GM18907 (cell line): ENCODE data around the gene MMP11.
"Not testable (repeated sequence)": the region's sequence is repeated elsewhere in the genome, so short reads cannot be mapped to it uniquely, and the experiment has no call there.

ENCODE experiments used
- ATAC-seq: cut with Tn5 transposase; IDR thresholded peaks from one replicate; pipeline ENCODE4 v1.9.1; 2021; ENCODE audit warnings: mild to moderate bottlenecking, moderate library complexity; ENCODE audit not compliant: unreplicated experiment

The MMP11 gene, protein sequence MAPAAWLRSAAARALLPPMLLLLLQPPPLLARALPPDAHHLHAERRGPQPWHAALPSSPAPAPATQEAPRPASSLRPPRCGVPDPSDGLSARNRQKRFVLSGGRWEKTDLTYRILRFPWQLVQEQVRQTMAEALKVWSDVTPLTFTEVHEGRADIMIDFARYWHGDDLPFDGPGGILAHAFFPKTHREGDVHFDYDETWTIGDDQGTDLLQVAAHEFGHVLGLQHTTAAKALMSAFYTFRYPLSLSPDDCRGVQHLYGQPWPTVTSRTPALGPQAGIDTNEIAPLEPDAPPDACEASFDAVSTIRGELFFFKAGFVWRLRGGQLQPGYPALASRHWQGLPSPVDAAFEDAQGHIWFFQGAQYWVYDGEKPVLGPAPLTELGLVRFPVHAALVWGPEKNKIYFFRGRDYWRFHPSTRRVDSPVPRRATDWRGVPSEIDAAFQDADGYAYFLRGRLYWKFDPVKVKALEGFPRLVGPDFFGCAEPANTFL

GRCh38 chr22:23772649-23773473, at the start of gene MMP11:
MMP11 (plus strand) TSS chr22:23772849; CDS start chr22:23772871, 22 bp downstream.
- ATAC-seq: no peak

DNA sequence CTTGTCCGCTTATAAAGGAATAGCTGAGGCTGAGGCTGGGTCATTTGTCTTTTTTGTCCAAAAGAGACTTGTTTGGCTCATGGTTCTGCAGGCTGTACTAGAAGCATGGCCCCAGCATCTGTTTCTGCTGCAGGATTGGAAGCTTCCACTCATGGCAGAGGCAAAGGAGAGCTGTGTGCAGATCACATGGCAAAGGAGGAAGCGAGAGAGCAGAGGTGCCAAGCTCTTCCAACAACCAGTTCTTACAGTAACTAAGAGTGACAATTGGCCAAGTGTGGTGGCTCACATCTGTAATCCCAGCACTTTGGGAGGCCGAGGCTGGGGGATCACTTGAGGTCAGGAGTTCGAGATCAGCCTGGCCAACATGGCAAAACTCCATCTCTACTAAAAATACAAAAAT, 44.5 kb upstream of the MMP11 start:
- not testable (repeated sequence) for ATAC-seq

DNA sequence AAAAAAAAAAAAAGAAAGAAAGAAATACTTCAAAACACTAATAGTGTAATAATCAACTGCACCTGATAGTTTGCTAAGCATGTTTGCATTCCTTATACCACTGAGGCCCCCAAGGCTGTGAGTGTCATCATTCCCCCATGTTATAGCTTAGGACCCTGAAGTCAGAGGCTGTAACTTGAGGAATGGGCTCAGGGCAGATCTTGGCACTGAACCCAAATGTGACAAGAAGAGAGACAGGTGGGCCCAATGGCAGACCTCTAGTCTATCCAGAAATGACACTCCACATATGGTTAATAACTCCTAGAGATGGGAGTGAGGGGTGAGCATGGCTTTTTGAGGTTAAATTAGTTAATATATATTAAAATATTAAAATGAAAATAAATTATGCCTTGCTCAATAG, 35.0 kb upstream of the MMP11 start:
- no peak for ATAC-seq

GRCh38 chr22:23742505-23743264, 30.0 kb upstream of the MMP11 start:
- ATAC-seq: no peak

GRCh38 chr22:23743303-23743705, 29.3 kb upstream of the MMP11 start:
- ATAC-seq: no peak

DNA sequence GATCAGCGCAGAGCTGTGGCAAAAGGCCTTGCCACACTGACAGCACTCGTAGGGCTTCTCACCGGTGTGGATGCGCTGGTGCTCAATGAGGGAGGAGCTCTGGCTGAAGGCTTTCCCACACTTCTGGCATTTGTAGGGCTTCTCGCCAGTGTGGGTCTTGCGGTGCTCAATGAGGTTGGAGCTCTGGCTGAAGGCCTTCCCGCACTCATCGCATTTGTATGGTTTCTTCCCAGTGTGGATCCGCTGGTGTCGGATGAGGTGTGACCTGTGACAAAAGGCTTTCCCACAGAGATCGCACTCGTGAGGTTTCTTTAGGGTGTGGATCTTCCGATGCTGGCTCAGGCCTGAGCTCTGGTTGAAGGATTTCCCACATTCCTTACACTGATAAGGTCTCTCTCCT, 28.6 kb upstream of the MMP11 start:
- no peak for ATAC-seq

GRCh38 chr22:23744485-23744884, 28.2 kb upstream of the MMP11 start:
- ATAC-seq: no peak

GRCh38 chr22:23745791-23746190, 26.9 kb upstream of the MMP11 start:
- no peak for ATAC-seq

DNA sequence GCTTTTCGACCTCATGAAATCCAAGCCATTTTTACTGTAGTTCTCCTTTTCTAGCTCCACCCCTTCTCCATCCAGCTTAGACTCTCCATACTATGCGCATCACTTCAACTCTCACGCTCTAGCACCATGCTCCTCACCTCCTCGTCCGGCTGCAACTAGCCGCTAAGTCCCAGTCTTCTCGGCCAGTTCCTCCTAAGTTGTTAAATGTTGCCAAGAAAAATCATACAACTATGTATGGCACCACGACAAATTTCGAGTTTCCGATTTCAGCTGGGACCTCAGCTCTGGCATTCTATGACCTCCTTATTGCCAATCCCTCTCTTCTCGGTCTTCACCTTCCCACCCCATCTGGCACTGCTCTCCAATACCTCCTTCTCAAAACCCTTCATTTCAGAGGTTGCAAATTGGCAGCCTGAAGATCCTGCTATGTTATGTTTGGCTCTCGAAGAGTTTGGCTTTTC, 22.8 kb upstream of the MMP11 start:
- no peak for ATAC-seq

DNA sequence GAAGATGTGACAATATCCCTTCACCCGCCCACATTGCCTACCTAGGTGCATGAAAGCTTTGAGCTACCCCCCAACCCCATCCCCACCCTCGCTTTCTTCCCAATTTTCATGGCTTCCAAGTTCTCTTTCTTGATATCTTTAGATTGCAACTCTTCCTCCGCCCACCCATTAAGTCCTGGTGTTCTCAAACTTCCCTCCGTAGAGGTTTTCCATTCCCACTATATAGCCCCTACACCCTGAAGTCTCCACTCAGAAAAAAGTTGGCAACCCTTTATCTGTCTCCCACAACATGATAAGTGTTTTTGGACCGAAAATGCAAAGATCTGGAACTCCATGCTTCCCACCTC, 22.3 kb upstream of the MMP11 start:
- no peak for ATAC-seq

DNA sequence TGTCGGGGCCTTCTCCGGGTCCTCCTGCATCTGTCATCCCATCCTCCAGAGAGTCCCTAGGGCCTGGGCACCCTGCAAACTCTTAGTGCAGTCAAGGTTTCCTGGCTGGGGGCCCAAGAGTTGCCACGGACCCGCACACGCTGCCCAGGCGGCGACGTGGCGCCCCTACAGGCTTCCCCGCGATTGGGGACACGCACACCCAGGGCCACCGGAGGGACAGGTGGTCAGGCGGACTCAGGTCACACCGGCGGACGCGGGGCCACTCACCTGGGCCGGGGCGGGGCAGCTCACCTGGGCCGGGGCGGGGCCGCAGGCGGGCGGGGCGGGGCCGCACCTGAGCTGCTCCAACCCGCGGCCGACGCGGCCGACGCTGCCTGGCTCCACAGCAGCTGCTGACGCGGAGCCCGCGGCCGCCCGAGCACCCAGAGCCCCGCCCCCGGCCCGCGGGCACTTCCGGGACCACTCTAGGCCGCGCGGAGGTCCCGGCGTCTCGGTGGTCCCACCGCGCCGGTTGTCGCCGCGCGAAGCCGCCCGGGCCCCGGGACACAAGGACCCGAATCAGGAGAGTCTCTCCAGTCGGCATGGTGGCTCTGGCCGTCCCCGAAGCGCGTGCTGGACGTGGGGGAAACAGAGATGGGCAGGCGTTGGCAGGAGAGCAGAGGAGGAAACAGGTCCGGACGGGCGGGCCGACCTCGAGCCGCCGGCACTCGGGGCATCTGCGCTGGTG, 21.8 kb upstream of the MMP11 start, which contains the start of gene ZNF70:
TSS of gene ZNF70 (minus strand) at position 399 of the 727 bp plus-strand sequence. CDS start 5,972 bp downstream, outside the sequence.
- ATAC-seq: peak; percentile 65

- no peak for ATAC-seq
Observed at GRCh38 chr22:23751441-23751996, 21.1 kb upstream of the MMP11 start.

DNA sequence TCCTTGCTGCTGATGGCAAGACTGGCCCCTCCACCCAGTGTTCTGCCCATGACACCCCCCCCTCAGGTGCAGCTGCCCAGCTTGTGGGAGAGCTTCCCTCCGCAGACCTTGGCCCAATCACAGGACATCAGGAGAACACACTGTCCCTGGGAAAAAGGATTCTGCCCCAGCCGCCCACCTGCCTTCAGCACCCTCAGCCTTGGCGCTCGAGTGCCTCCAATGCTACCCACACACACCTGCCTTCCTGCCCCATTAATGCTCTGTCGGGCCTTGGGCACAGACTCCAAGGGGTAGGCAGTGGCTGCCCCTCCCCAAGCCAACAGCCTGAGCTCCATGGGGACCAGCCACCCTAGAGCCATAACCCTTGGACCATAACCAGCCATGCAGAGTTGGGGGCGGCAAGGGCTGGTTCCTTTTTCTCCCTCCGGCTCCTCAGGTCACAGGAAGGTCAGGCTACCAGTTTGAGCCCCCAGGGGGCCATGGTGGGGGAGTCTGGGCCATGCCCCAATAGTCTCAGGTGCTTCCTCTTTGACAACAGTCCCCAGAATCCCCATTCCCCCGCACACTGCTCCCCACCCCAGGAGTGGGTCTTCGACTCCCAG, 20.5 kb upstream of the MMP11 start:
- ATAC-seq: no peak

- ATAC-seq: no peak
Observed at GRCh38 chr22:23752750-23753149, 19.9 kb upstream of the MMP11 start.

DNA sequence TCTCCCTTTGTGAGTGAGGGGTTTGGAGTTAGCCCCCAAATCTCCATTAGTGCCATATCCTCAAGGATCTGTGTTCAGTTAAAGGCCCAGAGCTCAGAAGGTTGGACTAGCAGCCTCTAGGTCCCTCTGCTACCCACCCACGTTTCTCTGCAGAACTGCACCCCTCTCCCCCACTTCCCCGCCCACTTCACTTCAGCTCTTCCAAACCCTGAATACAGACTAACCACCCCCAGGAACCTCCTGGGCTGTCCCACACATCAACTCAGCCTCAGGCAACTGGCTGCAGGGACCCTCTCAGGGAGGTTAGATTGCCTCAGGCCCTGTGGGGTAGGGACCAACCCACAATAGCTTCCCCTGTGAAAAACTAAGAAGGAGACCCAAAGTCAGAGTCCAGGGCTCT, 19.3 kb upstream of the MMP11 start:
- ATAC-seq: no peak

GRCh38 chr22:23754220-23754919, 18.3 kb upstream of the MMP11 start, which contains the start of gene VPREB3:
VPREB3 (minus strand) TSS chr22:23754425; CDS start chr22:23754363, 62 bp downstream.
- no peak for ATAC-seq

DNA sequence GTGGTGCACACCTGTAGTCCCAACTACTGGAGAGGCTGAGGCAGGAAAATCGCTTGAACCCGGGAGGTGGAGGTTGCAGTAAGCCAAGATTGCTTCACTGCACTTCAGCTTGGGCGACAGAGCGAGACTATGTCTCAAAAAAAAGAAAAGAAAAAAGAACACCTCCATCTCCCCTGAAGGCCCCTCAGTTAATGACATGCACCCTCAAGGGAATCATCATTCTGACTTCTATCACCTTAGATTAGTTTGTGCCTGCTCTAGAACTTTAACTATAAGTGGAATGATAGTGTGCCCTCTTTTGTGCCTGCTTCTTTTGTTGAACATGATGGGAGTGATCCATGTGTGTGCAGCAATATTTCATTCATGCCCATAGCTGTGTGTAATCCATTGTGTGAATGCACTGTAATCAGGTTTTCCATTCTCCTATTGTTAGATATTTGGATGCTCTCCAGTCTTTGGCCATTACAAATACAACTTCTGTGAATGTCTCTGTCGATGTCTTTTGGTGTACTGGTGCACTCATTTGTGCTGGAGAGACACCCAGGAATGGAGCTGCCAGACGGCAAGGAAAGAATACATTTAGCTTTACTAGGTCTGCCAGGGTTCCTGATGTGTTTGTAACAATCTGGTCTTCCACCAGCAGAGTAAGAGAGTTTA, 17.5 kb upstream of the MMP11 start:
- no peak for ATAC-seq

DNA sequence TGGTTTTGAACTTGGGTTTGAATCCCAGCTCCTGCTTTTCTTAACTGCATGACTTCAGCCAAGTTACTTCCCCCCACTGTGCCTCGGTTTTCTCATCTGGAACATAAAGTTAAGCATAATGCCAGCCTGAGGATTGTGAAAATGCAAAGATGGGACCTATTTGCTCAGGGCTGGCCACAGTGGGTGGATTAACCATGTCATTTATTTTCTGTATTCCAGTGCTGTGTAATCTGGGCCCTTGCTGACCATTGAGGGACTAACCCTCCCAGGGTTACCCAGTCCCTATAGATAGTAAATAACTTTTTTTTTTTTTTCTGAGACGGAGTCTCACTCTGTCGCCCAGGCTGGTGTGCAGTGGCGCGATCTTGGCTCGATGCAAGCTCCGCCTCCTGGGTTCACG, 16.9 kb upstream of the MMP11 start:
- no peak for ATAC-seq
